H9 (cell line): ENCODE data around the gene SEMA5A. TPM values are rescaled to one million over a fixed set of nuclear protein-coding genes. Genes with fewer than 3 reads are reported as not detected.

Experiments
- DNase-seq: peaks from one replicate; pipeline ENCODE4 v3.0.0-alpha.2; 2017
- H2AFZ ChIP-seq: one replicate; pipeline ENCODE4 v1.6.1; 2013; ENCODE audit warnings: mild to moderate bottlenecking, low read length, control low read depth, moderate library complexity
- H2AK5ac ChIP-seq: 2 replicates; pipeline ENCODE4 v1.6.1; 2013; ENCODE audit warnings: low read length, control low read depth, mixed read lengths; ENCODE audit not compliant: insufficient read length
- H2BK120ac ChIP-seq: one replicate; pipeline ENCODE4 v1.6.1; 2013; ENCODE audit warnings: low read depth, mild to moderate bottlenecking, low read length, control low read depth, inconsistent platforms; ENCODE audit not compliant: poor library complexity, severe bottlenecking
- H2BK12ac ChIP-seq: 2 replicates; pipeline ENCODE4 v1.6.1; 2013; ENCODE audit warnings: low read length, control low read depth, mixed read lengths, low read depth; ENCODE audit not compliant: insufficient read length
- H2BK15ac ChIP-seq: 2 replicates; pipeline ENCODE4 v1.6.1; 2013; ENCODE audit warnings: low read depth, low read length, control low read depth
- H2BK20ac ChIP-seq: one replicate; pipeline ENCODE4 v1.6.1; 2013; ENCODE audit warnings: low read depth, mild to moderate bottlenecking, low read length, control low read depth, inconsistent platforms; ENCODE audit not compliant: poor library complexity, severe bottlenecking
- H2BK5ac ChIP-seq: 2 replicates; pipeline ENCODE4 v1.6.1; 2013; ENCODE audit warnings: low read length, control low read depth, mixed read lengths; ENCODE audit not compliant: insufficient read length
- H3K14ac ChIP-seq: 2 replicates; pipeline ENCODE4 v1.6.1; 2013; ENCODE audit warnings: low read length, control low read depth; ENCODE audit not compliant: insufficient read depth
- H3K18ac ChIP-seq: 2 replicates; pipeline ENCODE4 v1.6.1; 2013; ENCODE audit warnings: low read depth, mild to moderate bottlenecking, mixed read lengths, low read length, control low read depth; ENCODE audit not compliant: insufficient read length
- H3K23ac ChIP-seq: 2 replicates; pipeline ENCODE4 v1.6.1; 2013; ENCODE audit warnings: low read length, control low read depth, mixed read lengths, low read depth; ENCODE audit not compliant: insufficient read length
- H3K23me2 ChIP-seq: 2 replicates; pipeline ENCODE4 v1.6.1; 2013; ENCODE audit warnings: low read depth, mild to moderate bottlenecking, mixed read lengths, low read length, control low read depth; ENCODE audit not compliant: insufficient read length, poor library complexity, severe bottlenecking
- H3K27ac ChIP-seq: 2 replicates; pipeline ENCODE4 v1.5.1; 2013; ENCODE audit warnings: low read length, control low read depth, mixed read lengths, low read depth; ENCODE audit not compliant: insufficient read length
- H3K27me3 ChIP-seq: 2 replicates; pipeline ENCODE4 v1.6.1; 2013; ENCODE audit warnings: low read length, control low read depth, inconsistent platforms; ENCODE audit not compliant: insufficient read depth
- H3K4ac ChIP-seq: 2 replicates; pipeline ENCODE4 v1.6.1; 2013; ENCODE audit warnings: low read depth, mild to moderate bottlenecking, control low read depth, inconsistent platforms, low read length, moderate library complexity
- H3K4me1 ChIP-seq: 2 replicates; pipeline ENCODE4 v1.6.1; 2013; ENCODE audit warnings: low read length, control low read depth, inconsistent platforms; ENCODE audit not compliant: insufficient read depth
- H3K4me2 ChIP-seq: 2 replicates; pipeline ENCODE4 v1.6.1; 2013; ENCODE audit warnings: low read length, control low read depth, mixed read lengths; ENCODE audit not compliant: insufficient read length, insufficient read depth
- H3K56ac ChIP-seq: 2 replicates; pipeline ENCODE4 v1.6.1; 2013; ENCODE audit warnings: low read depth, mild to moderate bottlenecking, mixed read lengths, low read length, control low read depth; ENCODE audit not compliant: insufficient read length
- H3K79me1 ChIP-seq: 2 replicates; pipeline ENCODE4 v1.6.1; 2013; ENCODE audit warnings: low read depth, mild to moderate bottlenecking, moderate library complexity, low read length, control low read depth, inconsistent platforms; ENCODE audit not compliant: insufficient read depth, poor library complexity, severe bottlenecking
- H3K79me2 ChIP-seq: 2 replicates; pipeline ENCODE4 v1.6.1; 2013; ENCODE audit warnings: low read length, control low read depth, inconsistent platforms; ENCODE audit not compliant: insufficient read depth
- H3K9ac ChIP-seq: 2 replicates; pipeline ENCODE4 v1.6.1; 2013; ENCODE audit warnings: low read length, control low read depth, mixed read lengths; ENCODE audit not compliant: insufficient read length; ENCODE audit errors: extremely low read depth
- H3K9me3 ChIP-seq: one replicate; pipeline ENCODE4 v1.6.1; 2013; ENCODE audit warnings: low read depth, low read length, inconsistent platforms; ENCODE audit not compliant: control insufficient read depth
- H3T11ph ChIP-seq: one replicate; pipeline ENCODE4 v1.6.1; 2013; ENCODE audit warnings: mild to moderate bottlenecking, low read length, control low read depth, inconsistent platforms
- H4K20me1 ChIP-seq: one replicate; pipeline ENCODE4 v1.6.1; 2013; ENCODE audit not compliant: control insufficient read depth, insufficient read length, insufficient read depth
- H4K5ac ChIP-seq: 2 replicates; pipeline ENCODE4 v1.6.1; 2013; ENCODE audit warnings: low read depth, mild to moderate bottlenecking, mixed read lengths, low read length, control low read depth; ENCODE audit not compliant: insufficient read length
- H4K8ac ChIP-seq: replicated peaks from 2 replicates; pipeline ENCODE4 v1.6.1; 2013; ENCODE audit warnings: low read length, control low read depth, mixed read lengths, low read depth; ENCODE audit not compliant: insufficient read length
- H4K91ac ChIP-seq: 2 replicates; pipeline ENCODE4 v1.6.1; 2013; ENCODE audit warnings: low read depth, mild to moderate bottlenecking, moderate library complexity, mixed read lengths, low read length, control low read depth; ENCODE audit not compliant: insufficient read length
- H3K27ac Mint-ChIP-seq, 3 experiments: 2 replicates in 2 of 3; 3 replicates in 1 of 3; pipeline ENCODE4 v1.8.0; 2020 to 2021; ENCODE audit warnings: mixed read lengths in 3 of 3, mild to moderate bottlenecking in 1 of 3, moderate library complexity in 1 of 3
- H3K27me3 Mint-ChIP-seq: 2 replicates; pipeline ENCODE4 v1.8.0; 2021; ENCODE audit warnings: low read depth, mild to moderate bottlenecking, moderate library complexity, mixed read lengths
- H3K36me3 Mint-ChIP-seq, 3 experiments: 2 replicates in 2 of 3; 3 replicates in 1 of 3; pipeline ENCODE4 v1.8.0; 2020 to 2021; ENCODE audit warnings: low read depth in 3 of 3, mixed read lengths in 3 of 3; ENCODE audit not compliant: insufficient read depth in 1 of 3
- H3K4me1 Mint-ChIP-seq, 2 experiments: 2 replicates each; pipeline ENCODE4 v1.8.0; 2020; ENCODE audit warnings: mixed read lengths in 2 of 2
- H3K4me3 Mint-ChIP-seq, 2 experiments: 2 replicates in 1 of 2; 3 replicates in 1 of 2; pipeline ENCODE4 v1.8.0; 2020 to 2021; ENCODE audit warnings: mild to moderate bottlenecking in 2 of 2, mixed read lengths in 2 of 2, moderate library complexity in 1 of 2
- H3K9me3 Mint-ChIP-seq, 2 experiments: 2 replicates in 1 of 2; 3 replicates in 1 of 2; pipeline ENCODE4 v1.8.0; 2020; ENCODE audit warnings: mild to moderate bottlenecking in 2 of 2, mixed read lengths in 2 of 2, moderate library complexity in 1 of 2
- CTCF ChIP-seq: fragments of 200-600 bp; sonication (generic); conservative IDR thresholded peaks from 3 replicates; pipeline ENCODE4 v1.8.0; 2021; ENCODE audit warnings: antibody characterized with exemption, mild to moderate bottlenecking
- WGBS: extraction: QIAGEN DNeasy Blood & Tissue Kit; methylation state at CpG from one replicate; pipeline ENCODE4 v1.1.7; 2013; ENCODE audit warnings: missing lambda C conversion rate, low lambda C conversion rate, mixed read lengths; ENCODE audit not compliant: insufficient read length; ENCODE audit errors: extremely low coverage; 5-methylcytosine and 5-hydroxymethylcytosine counted together
- total RNA-seq: library from RNA; stranded (reverse); gene quantifications from 2 replicates; pipeline ENCODE4 v1.2.1, GENCODE V29; 2021

Gene SEMA5A
- total RNA-seq, 1 experiment from 2014 or later: 4.3 TPM

GRCh38 chr5:9480499-9480898, 65.4 kb downstream of the SEMA5A start:
- H2BK20ac ChIP-seq: no peak overlapping the region
- no peak overlapping the region for H2AFZ ChIP-seq
- no peak overlapping the region for H3T11ph ChIP-seq
- H3K4me3 Mint-ChIP-seq: no peak overlapping the region
- H4K5ac ChIP-seq: no peak overlapping the region
- no peak overlapping the region for H4K8ac ChIP-seq
- H3K27ac ChIP-seq: no peak overlapping the region
- H3K27me3 Mint-ChIP-seq: no peaks in the 10 kb centered on the region
- no peak overlapping the region for H3K14ac ChIP-seq
- no peak overlapping the region for H3K23ac ChIP-seq
- H3K23me2 ChIP-seq: no peaks in the 10 kb centered on the region
- peaks cover 21 to 27% of the 10 kb centered on the region in 2 experiments for H3K9me3 Mint-ChIP-seq
- H3K4ac ChIP-seq: no peak overlapping the region
- peaks cover 18 to 32% (median 24%) of the 10 kb centered on the region in 3 experiments for H3K36me3 Mint-ChIP-seq
- H2BK12ac ChIP-seq: no peak overlapping the region
- no peak overlapping the region for H3K18ac ChIP-seq
- H2BK120ac ChIP-seq: no peak overlapping the region
- H3K9me3 ChIP-seq: no peaks in the 10 kb centered on the region
- H3K79me2 ChIP-seq: no peaks in the 10 kb centered on the region
- H2BK15ac ChIP-seq: no peak overlapping the region
- H4K91ac ChIP-seq: no peak overlapping the region
- H3K27me3 ChIP-seq: no peaks in the 10 kb centered on the region
- H2AK5ac ChIP-seq: no peak overlapping the region
- 0 out of 2 replicates have a peak, but pooled peaks cover 2% of the 10 kb centered on the region for H3K4me1 ChIP-seq
- no peak for TF ChIP-seq CTCF
- no peak overlapping the region for H2BK5ac ChIP-seq
- H3K4me1 Mint-ChIP-seq: peaks cover 12 to 16% of the 10 kb centered on the region in 2 experiments
- no peak overlapping the region for H3K4me2 ChIP-seq
- H4K20me1 ChIP-seq: no peaks in the 10 kb centered on the region
- no peak overlapping the region for H3K9ac ChIP-seq
- DNase-seq: no peak
- no CpG with 5 or more reads among the region's 3 CpGs for WGBS
- no peaks in the 10 kb centered on the region for H3K79me1 ChIP-seq
- H3K56ac ChIP-seq: no peak overlapping the region
- no peak overlapping the region; a peak in 1 of 7 replicates for H3K27ac Mint-ChIP-seq
